Progenitor cell of endocrine pancreas (in vitro differentiated cells): ENCODE measurements around the gene PSMB7. TPM values are rescaled to one million over a fixed set of nuclear protein-coding genes. Genes with fewer than 3 reads are reported as not detected.

Experiments used
- DNase-seq: peaks from one replicate; pipeline ENCODE4 v3.0.0; 2021; ENCODE audit warnings: low spot score; ENCODE audit not compliant: unreplicated experiment
- H3K27ac Mint-ChIP-seq: 2 replicates; pipeline ENCODE4 v1.8.0; 2021; ENCODE audit warnings: mild to moderate bottlenecking, moderate library complexity, mixed read lengths
- H3K27me3 Mint-ChIP-seq: 2 replicates; pipeline ENCODE4 v1.8.0; 2021; ENCODE audit warnings: mixed read lengths
- H3K36me3 Mint-ChIP-seq: 2 replicates; pipeline ENCODE4 v1.8.0; 2022; ENCODE audit warnings: mixed read lengths; ENCODE audit not compliant: insufficient read depth
- H3K4me1 Mint-ChIP-seq: 2 replicates; pipeline ENCODE4 v1.8.0; 2021; ENCODE audit warnings: low read depth, mixed read lengths
- H3K4me3 Mint-ChIP-seq: 2 replicates; pipeline ENCODE4 v1.8.0; 2021; ENCODE audit warnings: low read depth, mild to moderate bottlenecking, moderate library complexity, mixed read lengths
- H3K9me3 Mint-ChIP-seq: 2 replicates; pipeline ENCODE4 v1.8.0; 2021; ENCODE audit warnings: low read depth, mixed read lengths
- CTCF ChIP-seq: fragments of 200-600 bp; sonication (generic); IDR thresholded peaks from one replicate; pipeline ENCODE4 v1.5.0; 2021; ENCODE audit warnings: antibody characterized with exemption, mild to moderate bottlenecking; ENCODE audit not compliant: unreplicated experiment
- total RNA-seq: library from RNA; stranded (reverse); gene quantifications from 2 replicates; pipeline ENCODE4 v1.2.1, GENCODE V29; 2021

The PSMB7 gene
- total RNA-seq, 1 donor from 2014 or later, result 144 TPM

- DNase-seq, result no peak
- no peak overlapping the region for H3K27ac Mint-ChIP-seq
- peaks cover 1% of the 10 kb centered on the region for H3K36me3 Mint-ChIP-seq
- H3K4me3 Mint-ChIP-seq, result no peak overlapping the region
- H3K9me3 Mint-ChIP-seq, result no peaks in the 10 kb centered on the region
- H3K4me1 Mint-ChIP-seq, result peaks cover 15% of the 10 kb centered on the region
- TF ChIP-seq CTCF, result no peak
- H3K27me3 Mint-ChIP-seq, result no peaks in the 10 kb centered on the region
Measured at GRCh38 chr9:124366476-124367220, 48.6 kb downstream of the PSMB7 start.

- no peak for TF ChIP-seq CTCF
- Mint-ChIP-seq H3K9me3 (no peaks in the 10 kb centered on the region), H3K4me3 (no peak overlapping the region), H3K27ac (no peak overlapping the region), H3K36me3 (peaks cover 1% of the 10 kb centered on the region), H3K27me3 (no peaks in the 10 kb centered on the region), H3K4me1 (peaks cover 15% of the 10 kb centered on the region)
- DNase-seq, result no peak
Measured at GRCh38 chr9:124365036-124365435, 50.2 kb downstream of the PSMB7 start.

GRCh38 chr9:124364141-124364540 is 51.1 kb downstream of the PSMB7 start:
- no peaks in the 10 kb centered on the region for H3K27me3 Mint-ChIP-seq
- H3K4me1 Mint-ChIP-seq, result peaks cover 9% of the 10 kb centered on the region
- no peaks in the 10 kb centered on the region for H3K9me3 Mint-ChIP-seq
- TF ChIP-seq CTCF, result no peak
- H3K4me3 Mint-ChIP-seq, result no peak overlapping the region
- H3K36me3 Mint-ChIP-seq, result peaks cover 1% of the 10 kb centered on the region
- no peak overlapping the region for H3K27ac Mint-ChIP-seq
- DNase-seq, result no peak

- no peak overlapping the region for H3K4me3 Mint-ChIP-seq
Measured at GRCh38 chr9:124363326-124364096, 51.7 kb downstream of the PSMB7 start.

More at GRCh38 chr9:124363326-124364096, 51.7 kb downstream of the PSMB7 start:
- no peaks in the 10 kb centered on the region for H3K9me3 Mint-ChIP-seq
- H3K36me3 Mint-ChIP-seq, result peaks cover 1% of the 10 kb centered on the region
- TF ChIP-seq CTCF, result no peak
- no peak overlapping the region for H3K27ac Mint-ChIP-seq
- H3K27me3 Mint-ChIP-seq, result no peaks in the 10 kb centered on the region
- peaks cover 4% of the 10 kb centered on the region for H3K4me1 Mint-ChIP-seq
- DNase-seq, result no peak
